Hepatocyte (in vitro differentiated cells): ENCODE results near the gene CTXN2. TPM values are rescaled to one million over a fixed set of nuclear protein-coding genes. Genes with fewer than 3 reads are reported as not detected.

ENCODE experiments used
- DNase-seq: peaks from one replicate; pipeline ENCODE4 v3.0.0-alpha.2; 2016; ENCODE audit warnings: low spot score
- H2AFZ ChIP-seq: fragments of 200-600 bp; sonication (generic); 2 replicates; pipeline ENCODE4 v1.6.0; 2016; ENCODE audit warnings: antibody characterized with exemption, mild to moderate bottlenecking
- H3K27ac ChIP-seq: fragments of 200-600 bp; sonication (generic); 2 replicates; pipeline ENCODE4 v1.5.1; 2016; ENCODE audit warnings: mild to moderate bottlenecking
- H3K27me3 ChIP-seq: fragments of 200-600 bp; sonication (generic); 2 replicates; pipeline ENCODE4 v1.6.1; 2016
- H3K36me3 ChIP-seq: fragments of 200-600 bp; sonication (generic); replicated peaks from 2 replicates; pipeline ENCODE4 v1.5.1; 2016; ENCODE audit warnings: low read depth; ENCODE audit not compliant: insufficient read depth
- H3K4me1 ChIP-seq: fragments of 200-600 bp; sonication (generic); 2 replicates; pipeline ENCODE4 v1.5.1; 2016; ENCODE audit warnings: mild to moderate bottlenecking, moderate library complexity; ENCODE audit not compliant: insufficient read depth
- H3K4me2 ChIP-seq: fragments of 200-600 bp; sonication (generic); 2 replicates; pipeline ENCODE4 v1.6.0; 2016
- H3K4me3 ChIP-seq: fragments of 200-600 bp; sonication (generic); 2 replicates; pipeline ENCODE4 v1.5.1; 2016; ENCODE audit warnings: mild to moderate bottlenecking
- H3K79me2 ChIP-seq: fragments of 200-600 bp; sonication (generic); 2 replicates; pipeline ENCODE4 v1.6.0; 2017; ENCODE audit warnings: mild to moderate bottlenecking
- H3K9me2 ChIP-seq: fragments of 200-600 bp; sonication (generic); replicated peaks from 2 replicates; pipeline ENCODE4 v1.6.0; 2017; ENCODE audit warnings: mild to moderate bottlenecking; ENCODE audit not compliant: insufficient read depth
- H3K9me3 ChIP-seq: fragments of 200-600 bp; sonication (generic); 2 replicates; pipeline ENCODE4 v1.5.1; 2016; ENCODE audit warnings: low read depth, mild to moderate bottlenecking
- H4K20me1 ChIP-seq: fragments of 200-600 bp; sonication (generic); 2 replicates; pipeline ENCODE4 v1.6.0; 2016; ENCODE audit warnings: mild to moderate bottlenecking; ENCODE audit not compliant: insufficient read depth, poor library complexity, severe bottlenecking
- EZH2 ChIP-seq: fragments of 200-600 bp; sonication (generic); IDR thresholded peaks from 2 replicates; pipeline ENCODE4 v1.6.1; 2016; ENCODE audit warnings: antibody characterized with exemption, mild to moderate bottlenecking, borderline replicate concordance
- EZH2phosphoT487 ChIP-seq: fragments of 200-600 bp; sonication (generic); IDR thresholded peaks from one replicate; pipeline ENCODE4 v1.6.1; 2018; ENCODE audit warnings: antibody characterized with exemption, mild to moderate bottlenecking, low read depth, moderate library complexity; ENCODE audit not compliant: unreplicated experiment, severe bottlenecking
- WGBS: methylation state at CpG from one replicate; pipeline ENCODE4 v1.1.6; 2016; ENCODE audit warnings: low lambda C conversion rate; ENCODE audit errors: missing lambda C conversion rate; 5-methylcytosine and 5-hydroxymethylcytosine counted together
- polyA plus RNA-seq: library from polyadenylated mRNA; unstranded; fragments of >200 nt; fragmentation: Nextera tagmentation; extraction: Ambion mirVana; gene quantifications from 2 replicates; pipeline ENCODE4 v1.2.1, GENCODE V29; 2016
- total RNA-seq: library from RNA; depleted of rRNA; stranded (reverse); fragments of >200 nt; gene quantifications from 2 replicates; pipeline ENCODE4 v1.2.3, GENCODE V29; 2014
- TF ChIP-seq, protein P1 (sequence below): fragments of 200-600 bp; sonication (generic); IDR thresholded peaks from 2 replicates; pipeline ENCODE4 v1.5.1; 2016; ENCODE audit warnings: antibody characterized with exemption, mild to moderate bottlenecking; ENCODE audit not compliant: poor library complexity

The CTXN2 gene
- total RNA-seq (0.12 TPM in 1 of 2 replicates, not detected in the other), polyA plus RNA-seq (not detected in 2 replicates)

DNA sequence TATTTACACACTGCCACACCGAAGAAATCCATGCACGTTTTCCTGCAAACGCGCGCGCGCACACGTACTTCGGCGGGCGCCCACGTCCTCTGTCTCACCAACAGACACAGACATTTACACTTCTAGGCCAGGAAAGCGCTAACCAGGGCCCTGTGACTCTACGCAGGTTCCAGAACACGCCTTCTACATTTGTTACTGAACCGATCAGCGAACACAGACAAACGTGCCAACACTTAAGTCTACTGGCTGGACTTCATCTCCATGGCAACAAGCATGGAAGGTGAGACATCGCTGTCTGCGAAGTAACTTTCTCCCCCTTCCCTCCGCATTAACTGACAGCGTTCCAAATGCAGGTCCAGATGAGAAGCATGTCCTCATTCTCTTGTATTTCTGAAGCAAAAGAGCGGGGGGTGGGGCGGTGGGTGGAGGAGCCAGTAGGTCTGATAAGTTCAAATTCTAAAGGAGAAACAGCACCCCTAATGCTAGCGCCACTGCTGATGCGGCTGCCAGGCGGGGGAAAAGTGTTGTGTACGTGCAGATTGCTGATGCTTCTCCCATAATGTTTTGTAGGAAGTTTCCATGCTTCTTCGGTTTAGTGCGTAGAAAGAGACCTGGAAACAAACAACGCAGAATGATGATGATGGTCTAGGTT lies at the start of gene CTXN2:
CTXN2 (plus strand) TSS at position 92 of the 652 bp plus-strand sequence. CDS start 9,636 bp downstream, outside the sequence.
- no peaks in the 10 kb centered on the region for H3K36me3 ChIP-seq
- no peaks in the 10 kb centered on the region for H3K79me2 ChIP-seq
- H3K4me1 ChIP-seq = no peaks in the 10 kb centered on the region
- TF ChIP-seq, protein P1, sequence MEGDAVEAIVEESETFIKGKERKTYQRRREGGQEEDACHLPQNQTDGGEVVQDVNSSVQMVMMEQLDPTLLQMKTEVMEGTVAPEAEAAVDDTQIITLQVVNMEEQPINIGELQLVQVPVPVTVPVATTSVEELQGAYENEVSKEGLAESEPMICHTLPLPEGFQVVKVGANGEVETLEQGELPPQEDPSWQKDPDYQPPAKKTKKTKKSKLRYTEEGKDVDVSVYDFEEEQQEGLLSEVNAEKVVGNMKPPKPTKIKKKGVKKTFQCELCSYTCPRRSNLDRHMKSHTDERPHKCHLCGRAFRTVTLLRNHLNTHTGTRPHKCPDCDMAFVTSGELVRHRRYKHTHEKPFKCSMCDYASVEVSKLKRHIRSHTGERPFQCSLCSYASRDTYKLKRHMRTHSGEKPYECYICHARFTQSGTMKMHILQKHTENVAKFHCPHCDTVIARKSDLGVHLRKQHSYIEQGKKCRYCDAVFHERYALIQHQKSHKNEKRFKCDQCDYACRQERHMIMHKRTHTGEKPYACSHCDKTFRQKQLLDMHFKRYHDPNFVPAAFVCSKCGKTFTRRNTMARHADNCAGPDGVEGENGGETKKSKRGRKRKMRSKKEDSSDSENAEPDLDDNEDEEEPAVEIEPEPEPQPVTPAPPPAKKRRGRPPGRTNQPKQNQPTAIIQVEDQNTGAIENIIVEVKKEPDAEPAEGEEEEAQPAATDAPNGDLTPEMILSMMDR = no peak
- H3K27ac ChIP-seq = no peak within 1 kb of the TSS
- H3K27me3 ChIP-seq = peaks cover 21% of the 10 kb centered on the region
- H3K4me2 ChIP-seq = peak within 1 kb of the TSS; percentile 73
- peak; percentile 8 for DNase-seq
- no peaks in the 10 kb centered on the region for H3K9me2 ChIP-seq
- H3K4me3 ChIP-seq = no peak within 1 kb of the TSS
- 25% methylated on average over 31 of the region's 31 CpGs for WGBS
- H4K20me1 ChIP-seq = no peaks in the 10 kb centered on the region
- H3K9me3 ChIP-seq = no peaks in the 10 kb centered on the region
- no peak within 1 kb of the TSS for H2AFZ ChIP-seq

DNA sequence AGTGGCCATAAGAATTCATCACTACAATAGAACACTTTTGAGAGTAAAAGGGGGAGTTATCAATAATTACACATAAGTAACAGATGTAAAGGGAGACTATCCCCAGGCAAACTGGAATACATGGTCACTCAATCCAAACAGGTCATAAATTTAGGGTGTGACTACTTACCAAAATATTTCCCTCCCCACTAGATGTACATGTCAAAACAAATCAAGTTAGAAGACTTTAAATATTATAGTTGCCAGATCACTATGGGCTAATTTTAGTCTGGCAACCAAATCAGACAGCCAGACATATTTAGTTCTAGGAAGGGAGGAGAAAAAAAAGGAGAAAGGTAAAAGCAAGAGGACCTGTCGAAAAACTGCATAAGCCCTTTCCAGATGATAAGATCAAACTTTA lies 47.6 kb upstream of the CTXN2 start:
- no peaks in the 10 kb centered on the region for H3K4me1 ChIP-seq
- no peaks in the 10 kb centered on the region for H3K9me2 ChIP-seq
- WGBS = 85% methylated on average over 1 of the region's 1 CpG
- H2AFZ ChIP-seq = no peak overlapping the region
- DNase-seq = no peak
- H3K9me3 ChIP-seq = no peaks in the 10 kb centered on the region
- H3K36me3 ChIP-seq = no peaks in the 10 kb centered on the region
- H3K27ac ChIP-seq = no peak overlapping the region
- no peaks in the 10 kb centered on the region for H3K27me3 ChIP-seq
- no peaks in the 10 kb centered on the region for H3K79me2 ChIP-seq
- H3K4me2 ChIP-seq = no peak overlapping the region
- TF ChIP-seq, protein P1 = no peak
- no peaks in the 10 kb centered on the region for H4K20me1 ChIP-seq
- H3K4me3 ChIP-seq = no peak overlapping the region

DNA sequence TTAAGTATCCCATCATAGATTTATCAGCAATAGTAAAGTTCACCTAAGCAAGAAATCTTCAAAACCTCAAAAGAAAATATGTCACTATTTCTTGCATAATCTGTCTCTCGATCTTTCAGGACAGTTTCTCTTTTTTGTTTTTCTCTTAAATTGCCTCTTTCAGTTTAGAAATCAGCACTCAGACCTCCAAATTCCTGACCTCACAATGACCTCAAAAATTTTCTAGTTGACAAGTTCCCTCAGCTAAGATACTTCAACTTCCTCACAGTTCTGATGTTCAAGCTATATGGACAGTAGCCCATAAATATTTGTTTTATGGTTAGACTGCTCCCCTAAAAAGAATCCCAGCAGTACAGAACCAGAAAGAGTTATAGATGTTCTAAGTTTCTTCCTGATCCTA lies 46.6 kb upstream of the CTXN2 start:
- no peak for DNase-seq
- Histone ChIP-seq H3K4me1 (no peaks in the 10 kb centered on the region), H3K27me3 (no peaks in the 10 kb centered on the region), H2AFZ (no peak overlapping the region), H3K9me3 (no peaks in the 10 kb centered on the region), H3K79me2 (no peaks in the 10 kb centered on the region), H3K4me3 (no peak overlapping the region), H3K27ac (no peak overlapping the region), H4K20me1 (no peaks in the 10 kb centered on the region), H3K4me2 (no peak overlapping the region), H3K36me3 (no peaks in the 10 kb centered on the region), H3K9me2 (no peaks in the 10 kb centered on the region)
- 58% methylated on average over 1 of the region's 1 CpG for WGBS
- TF ChIP-seq EZH2 (no peak), EZH2phosphoT487 (no peak)
- TF ChIP-seq, protein P1 = no peak

DNA sequence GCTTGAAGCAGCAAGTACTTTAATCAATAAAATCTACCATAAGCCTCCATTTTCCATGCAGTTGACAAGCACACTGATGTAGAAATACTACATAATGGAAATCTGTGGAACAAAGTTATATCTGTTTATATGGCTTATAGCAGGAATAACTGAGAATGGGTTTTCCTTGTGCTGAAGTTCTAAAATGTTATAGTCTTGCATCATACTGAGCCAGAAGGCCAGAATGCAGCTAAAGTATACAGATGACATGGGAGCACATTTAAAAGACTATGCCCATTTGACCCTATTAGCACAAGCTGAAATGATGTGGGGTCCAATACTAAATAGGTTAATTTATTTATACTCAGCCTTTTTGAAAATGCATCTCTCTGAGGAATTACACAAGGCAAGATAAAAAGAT lies 45.5 kb upstream of the CTXN2 start:
- no peak for TF ChIP-seq EZH2
- TF ChIP-seq, protein P1 = no peak
- no peak for TF ChIP-seq EZH2phosphoT487
- no peak overlapping the region for H3K4me2 ChIP-seq
- no peaks in the 10 kb centered on the region for H3K9me2 ChIP-seq

More for the DNA sequence above, 45.5 kb upstream of the CTXN2 start:
- H3K27ac ChIP-seq = no peak overlapping the region
- no peaks in the 10 kb centered on the region for H3K79me2 ChIP-seq
- H3K36me3 ChIP-seq = no peaks in the 10 kb centered on the region
- H2AFZ ChIP-seq = no peak overlapping the region
- H3K9me3 ChIP-seq = no peaks in the 10 kb centered on the region
- H3K4me3 ChIP-seq = no peak overlapping the region
- no peaks in the 10 kb centered on the region for H4K20me1 ChIP-seq
- H3K27me3 ChIP-seq = no peaks in the 10 kb centered on the region
- DNase-seq = no peak
- no peaks in the 10 kb centered on the region for H3K4me1 ChIP-seq
